HEK293 (cell line): ENCODE measurements around the gene IRF2.

Experiments used
- CTCF ChIA-PET: fragments of 350-600 bp; formaldehyde crosslinking; extraction: SDS; loops from one replicate; lab custom pipeline; 2021; ENCODE audit warnings: antibody characterized with exemption; lab: Yijun Ruan, JAX
- POLR2A ChIA-PET: fragments of 300-600 bp; formaldehyde crosslinking; extraction: SDS; loops from one replicate; lab custom pipeline; 2020; ENCODE audit warnings: antibody characterized with exemption, inconsistent platforms; lab: Yijun Ruan, JAX
- H3K27ac ChIP-seq: fragments of 200-500 bp; sonication (Bioruptor generic); 2 replicates; pipeline ENCODE4 v1.5.1; 2014; ENCODE audit warnings: low read depth, low read length, control low read depth, inconsistent platforms; ENCODE audit errors: extremely low read depth
- H3K36me3 ChIP-seq, 2 experiments: fragments of 200-500 bp in 1 of 2; sonication (Bioruptor generic) in 1 of 2; 1 replicate in 1 of 2; 2 replicates in 1 of 2; pipeline ENCODE4 v1.5.1; 2014 to 2017; ENCODE audit warnings: inconsistent platforms in 2 of 2, low read length in 2 of 2; ENCODE audit not compliant: control insufficient read depth in 2 of 2, insufficient read depth in 1 of 2
- H3K4me1 ChIP-seq: fragments of 200-500 bp; sonication (Bioruptor generic); 2 replicates; pipeline ENCODE4 v1.5.1; 2014; ENCODE audit warnings: mild to moderate bottlenecking, low read length, inconsistent platforms; ENCODE audit not compliant: control insufficient read depth, insufficient read depth
- H3K4me3 ChIP-seq: 2 replicates; pipeline ENCODE4 v1.5.1; 2011; ENCODE audit warnings: low read depth, mild to moderate bottlenecking, control low read depth, low read length, moderate library complexity
- H3K9me3 ChIP-seq: fragments of 200-500 bp; sonication (Bioruptor generic); 2 replicates; pipeline ENCODE4 v1.5.1; 2014; ENCODE audit warnings: low read depth, low read length, inconsistent platforms; ENCODE audit not compliant: control insufficient read depth, insufficient read depth
- BCL11B ChIP-seq: fragments of 450-650 bp; formaldehyde crosslinking; IDR thresholded peaks from 2 replicates; pipeline ENCODE4 v1.5.1; 2016; ENCODE audit warnings: low read depth, missing biosample characterization, missing genetic modification characterization
- FEZF1 ChIP-seq: fragments of 450-650 bp; formaldehyde crosslinking; IDR thresholded peaks from 2 replicates; pipeline ENCODE4 v1.5.1; 2016; ENCODE audit warnings: missing biosample characterization, missing genetic modification characterization
- MEIS1 ChIP-seq: sonication (generic); formaldehyde crosslinking; IDR thresholded peaks from 2 replicates; pipeline ENCODE4 v1.8.1; 2022; ENCODE audit warnings: missing genetic modification reagents, mild to moderate bottlenecking, borderline replicate concordance
- PRDM1 ChIP-seq: fragments of 450-650 bp; formaldehyde crosslinking; IDR thresholded peaks from 2 replicates; pipeline ENCODE4; 2016; ENCODE audit warnings: missing biosample characterization, missing genetic modification characterization
- SP3 ChIP-seq: fragments of 450-650 bp; formaldehyde crosslinking; IDR thresholded peaks from 2 replicates; pipeline ENCODE4 v1.5.1; 2016; ENCODE audit warnings: missing biosample characterization, missing genetic modification characterization
- YY1 ChIP-seq: fragments of 450-650 bp; formaldehyde crosslinking; IDR thresholded peaks from 2 replicates; pipeline ENCODE4 v1.5.1; 2018; ENCODE audit warnings: missing biosample characterization, missing genetic modification characterization
- ZBTB49 ChIP-seq: fragments of 450-650 bp; formaldehyde crosslinking; IDR thresholded peaks from 2 replicates; pipeline ENCODE4 v1.5.1; 2016; ENCODE audit warnings: missing biosample characterization, missing genetic modification characterization, low read depth
- ZBTB7A ChIP-seq: fragments of 450-650 bp; formaldehyde crosslinking; IDR thresholded peaks from 2 replicates; pipeline ENCODE4 v1.5.1; 2016; ENCODE audit warnings: low read depth, missing biosample characterization, missing genetic modification characterization
- ZFHX2 ChIP-seq: fragments of 450-650 bp; formaldehyde crosslinking; conservative IDR thresholded peaks from 2 replicates; pipeline ENCODE4 v1.5.1; 2016; ENCODE audit warnings: missing biosample characterization, missing genetic modification characterization
- ZNF146 ChIP-seq: fragments of 450-650 bp; formaldehyde crosslinking; IDR thresholded peaks from 2 replicates; pipeline ENCODE4 v1.5.1; 2016; ENCODE audit warnings: missing biosample characterization, missing genetic modification characterization
- ZNF175 ChIP-seq: fragments of 450-650 bp; formaldehyde crosslinking; IDR thresholded peaks from 2 replicates; pipeline ENCODE4 v1.5.1; 2016; ENCODE audit warnings: missing biosample characterization, missing genetic modification characterization
- ZNF214 ChIP-seq: fragments of 450-650 bp; formaldehyde crosslinking; IDR thresholded peaks from 2 replicates; pipeline ENCODE4 v1.5.1; 2017; ENCODE audit warnings: missing biosample characterization, mild to moderate bottlenecking, missing genetic modification characterization, borderline replicate concordance
- ZNF239 ChIP-seq: fragments of 450-650 bp; formaldehyde crosslinking; IDR thresholded peaks from 2 replicates; pipeline ENCODE4 v1.5.1; 2016; ENCODE audit warnings: missing biosample characterization, missing genetic modification characterization
- ZNF302 ChIP-seq: fragments of 450-650 bp; formaldehyde crosslinking; IDR thresholded peaks from 2 replicates; pipeline ENCODE4 v1.5.1; 2016; ENCODE audit warnings: missing biosample characterization, missing genetic modification characterization, low read depth
- ZNF311 ChIP-seq: fragments of 450-650 bp; formaldehyde crosslinking; IDR thresholded peaks from 2 replicates; pipeline ENCODE4 v1.5.1; 2017; ENCODE audit warnings: missing biosample characterization, missing genetic modification characterization, borderline replicate concordance
- ZNF335 ChIP-seq: fragments of 450-650 bp; formaldehyde crosslinking; conservative IDR thresholded peaks from 2 replicates; pipeline ENCODE4 v1.5.1; 2016; ENCODE audit warnings: missing biosample characterization, missing genetic modification characterization
- ZNF404 ChIP-seq: fragments of 450-650 bp; formaldehyde crosslinking; IDR thresholded peaks from 2 replicates; pipeline ENCODE4 v1.5.1; 2017; ENCODE audit warnings: missing biosample characterization, missing genetic modification characterization
- ZNF473 ChIP-seq: fragments of 450-650 bp; formaldehyde crosslinking; IDR thresholded peaks from 2 replicates; pipeline ENCODE4 v1.5.1; 2017; ENCODE audit warnings: missing biosample characterization, missing genetic modification characterization
- ZNF555 ChIP-seq: fragments of 450-650 bp; formaldehyde crosslinking; conservative IDR thresholded peaks from 2 replicates; pipeline ENCODE4 v1.5.1; 2017; ENCODE audit warnings: missing biosample characterization, mild to moderate bottlenecking, missing genetic modification characterization, inconsistent platforms
- ZNF626 ChIP-seq: fragments of 450-650 bp; sonication (Bioruptor Pico); formaldehyde crosslinking; IDR thresholded peaks from 2 replicates; pipeline ENCODE4 v1.5.1; 2018; ENCODE audit warnings: missing biosample characterization, missing genetic modification characterization, inconsistent platforms
- ZNF658 ChIP-seq: fragments of 450-650 bp; formaldehyde crosslinking; IDR thresholded peaks from 2 replicates; pipeline ENCODE4; 2016; ENCODE audit warnings: missing biosample characterization, missing genetic modification characterization
- ZNF660 ChIP-seq: fragments of 450-650 bp; IDR thresholded peaks from 2 replicates; pipeline ENCODE4 v1.5.1; 2018; ENCODE audit warnings: missing biosample characterization, mild to moderate bottlenecking, missing genetic modification characterization
- ZNF664 ChIP-seq: fragments of 450-650 bp; formaldehyde crosslinking; IDR thresholded peaks from 2 replicates; pipeline ENCODE4 v1.5.1; 2016; ENCODE audit warnings: missing biosample characterization, missing genetic modification characterization
- ZNF768 ChIP-seq: fragments of 450-650 bp; formaldehyde crosslinking; IDR thresholded peaks from 2 replicates; pipeline ENCODE4 v1.5.1; 2018; ENCODE audit warnings: missing biosample characterization, mild to moderate bottlenecking, missing genetic modification characterization
- ZSCAN30 ChIP-seq: fragments of 450-650 bp; IDR thresholded peaks from 2 replicates; pipeline ENCODE4 v1.5.1; 2018; ENCODE audit warnings: missing biosample characterization, mild to moderate bottlenecking, missing genetic modification characterization, moderate library complexity
- TF ChIP-seq, protein P1 (sequence below): fragments of 450-650 bp; formaldehyde crosslinking; IDR thresholded peaks from 2 replicates; pipeline ENCODE4 v1.5.0; 2017; ENCODE audit warnings: missing biosample characterization, missing genetic modification characterization, borderline replicate concordance

The IRF2 gene

DNA sequence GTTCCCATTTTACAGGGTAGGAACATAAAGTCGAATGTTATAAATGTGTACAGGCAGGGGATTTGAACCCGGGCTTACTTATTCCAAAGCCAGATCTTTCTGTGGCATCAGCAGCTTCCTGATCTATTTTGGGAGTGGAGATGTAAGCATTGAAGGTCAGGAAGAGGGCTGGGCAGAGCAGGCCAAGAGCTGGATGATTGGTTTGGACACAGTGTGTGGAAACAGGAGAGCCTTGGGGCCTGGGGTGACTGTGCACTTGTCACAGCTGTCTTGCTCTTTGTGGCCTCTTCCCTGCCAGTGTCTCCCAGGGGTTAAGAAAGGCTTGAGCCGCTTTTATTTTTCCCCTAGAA is 128.8 kb downstream of the IRF2 start (continued):
- TF ChIP-seq ZNF664 (tag by site-specific recombination) (no peak), PRDM1 (tag by site-specific recombination) (no peak)

GRCh38 chr4:184344899-184345572 is 129.3 kb downstream of the IRF2 start:
- Histone ChIP-seq H3K36me3 (no peaks in the 10 kb centered on the region), H3K9me3 (no peaks in the 10 kb centered on the region), H3K4me1 (peaks cover 3% of the 10 kb centered on the region; the same call in 1 of the 2 replicates), H3K27ac (no peak overlapping the region), H3K4me3 (no peak overlapping the region)
- ChIA-PET CTCF (interaction anchor here (1.1 kb wide), 1 partner anchor 78 kb away, joined by 3 read pairs; no protein-coding TSS in a partner anchor), POLR2A (no interaction called here)
- TF ChIP-seq ZNF335 (tag by site-specific recombination) (no peak), FEZF1 (tag by site-specific recombination) (no peak), ZNF214 (no peak), BCL11B (tag by site-specific recombination) (no peak)

- H3K4me3 ChIP-seq = no peak overlapping the region
- TF ChIP-seq ZNF404 (tag by site-specific recombination) = no peak
- TF ChIP-seq ZBTB49 (tag by site-specific recombination) = no peak
- no peak for TF ChIP-seq ZNF146 (tag by site-specific recombination)
- no peak for TF ChIP-seq ZFHX2
- TF ChIP-seq, protein P1, sequence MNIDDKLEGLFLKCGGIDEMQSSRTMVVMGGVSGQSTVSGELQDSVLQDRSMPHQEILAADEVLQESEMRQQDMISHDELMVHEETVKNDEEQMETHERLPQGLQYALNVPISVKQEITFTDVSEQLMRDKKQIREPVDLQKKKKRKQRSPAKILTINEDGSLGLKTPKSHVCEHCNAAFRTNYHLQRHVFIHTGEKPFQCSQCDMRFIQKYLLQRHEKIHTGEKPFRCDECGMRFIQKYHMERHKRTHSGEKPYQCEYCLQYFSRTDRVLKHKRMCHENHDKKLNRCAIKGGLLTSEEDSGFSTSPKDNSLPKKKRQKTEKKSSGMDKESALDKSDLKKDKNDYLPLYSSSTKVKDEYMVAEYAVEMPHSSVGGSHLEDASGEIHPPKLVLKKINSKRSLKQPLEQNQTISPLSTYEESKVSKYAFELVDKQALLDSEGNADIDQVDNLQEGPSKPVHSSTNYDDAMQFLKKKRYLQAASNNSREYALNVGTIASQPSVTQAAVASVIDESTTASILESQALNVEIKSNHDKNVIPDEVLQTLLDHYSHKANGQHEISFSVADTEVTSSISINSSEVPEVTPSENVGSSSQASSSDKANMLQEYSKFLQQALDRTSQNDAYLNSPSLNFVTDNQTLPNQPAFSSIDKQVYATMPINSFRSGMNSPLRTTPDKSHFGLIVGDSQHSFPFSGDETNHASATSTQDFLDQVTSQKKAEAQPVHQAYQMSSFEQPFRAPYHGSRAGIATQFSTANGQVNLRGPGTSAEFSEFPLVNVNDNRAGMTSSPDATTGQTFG (tag by site-specific recombination) = no peak
- no peak for TF ChIP-seq ZSCAN30 (tag by site-specific recombination)
- TF ChIP-seq ZBTB7A = no peak
- no peak for TF ChIP-seq ZNF175 (tag by site-specific recombination)
- no peak for TF ChIP-seq ZNF626 (tag by site-specific recombination)
- TF ChIP-seq ZNF473 (tag by site-specific recombination) = no peak
- TF ChIP-seq SP3 (tag by site-specific recombination) = no peak
- no peak for TF ChIP-seq ZNF302
- TF ChIP-seq YY1 (tag by site-specific recombination) = no peak
- no peak for TF ChIP-seq ZNF768 (tag by site-specific recombination)
- TF ChIP-seq MEIS1 (CRISPR knock-in tag) = no peak
- no peak for TF ChIP-seq ZNF555 (tag by site-specific recombination)
- no peak for TF ChIP-seq ZNF311
- no peak for TF ChIP-seq ZNF658 (tag by site-specific recombination)
- TF ChIP-seq ZNF660 = no peak
- TF ChIP-seq ZNF239 = no peak
- H3K27ac ChIP-seq = no peak overlapping the region
- no peaks in the 10 kb centered on the region for H3K9me3 ChIP-seq
- peaks cover 3% of the 10 kb centered on the region; the same call in 1 of the 2 replicates for H3K4me1 ChIP-seq
- ChIA-PET CTCF (no interaction called here), POLR2A (interaction anchor here (0.9 to 1.0 kb wide), 2 partner anchors 130 to 193 kb away, joined by 3 to 5 read pairs; partner anchors contain the start of gene IRF2)
- no peaks in the 10 kb centered on the region for H3K36me3 ChIP-seq
Measured at GRCh38 chr4:184344435-184344834, 129.9 kb downstream of the IRF2 start.
